OCI-LY7 (cell line): Measurements from ENCODE around the gene MACO1.

Experiments used
- CTCF ChIP-seq: fragments of 200-600 bp; sonication (generic); conservative IDR thresholded peaks from 2 replicates; pipeline ENCODE4 v1.5.1; 2014; ENCODE audit warnings: mild to moderate bottlenecking, antibody characterized with exemption, low read length, moderate library complexity, mixed read lengths
- EZH2phosphoT487 ChIP-seq: fragments of 200-600 bp; sonication (generic); IDR thresholded peaks from 2 replicates; pipeline ENCODE4 v1.6.1; 2018; ENCODE audit warnings: low read depth, borderline replicate concordance, mild to moderate bottlenecking, mixed run types, antibody characterized with exemption, low read length, moderate library complexity, mixed read lengths

GRCh38 chr1:25485536-25486411, 55.1 kb downstream of the MACO1 start:
- TF ChIP-seq CTCF (no peak), EZH2phosphoT487 (no peak)
